Endodermal cell (in vitro differentiated cells): ENCODE measurements around the gene SLC25A48. TPM values are rescaled to one million over a fixed set of nuclear protein-coding genes. Genes with fewer than 3 reads are reported as not detected.

Source experiments
- DNase-seq: peaks from one replicate; pipeline ENCODE4 v3.0.0-alpha.2; 2017
- H3K27ac ChIP-seq: 2 replicates; pipeline ENCODE4 v1.5.1; 2013; ENCODE audit warnings: mild to moderate bottlenecking, low read depth, low read length, moderate library complexity
- H3K27me3 ChIP-seq: 2 replicates; pipeline ENCODE4 v1.6.1; 2013; ENCODE audit warnings: mild to moderate bottlenecking, low read length, moderate library complexity; ENCODE audit not compliant: insufficient read depth, control insufficient read depth, poor library complexity, severe bottlenecking
- H3K36me3 ChIP-seq: 2 replicates; pipeline ENCODE4 v1.7.0; 2013; ENCODE audit warnings: mild to moderate bottlenecking, low read length, moderate library complexity; ENCODE audit not compliant: control insufficient read depth, insufficient read depth
- H3K4me1 ChIP-seq: one replicate; pipeline ENCODE4 v1.7.0; 2013; ENCODE audit warnings: low read length; ENCODE audit not compliant: control insufficient read depth, insufficient read depth
- H3K4me3 ChIP-seq: 2 replicates; pipeline ENCODE4 v1.5.1; 2013; ENCODE audit warnings: mild to moderate bottlenecking, low read length, moderate library complexity
- H3K9ac ChIP-seq: 2 replicates; pipeline ENCODE4 v1.6.1; 2013; ENCODE audit warnings: mild to moderate bottlenecking, low read length, moderate library complexity; ENCODE audit not compliant: poor library complexity, severe bottlenecking; ENCODE audit errors: extremely low read depth
- H3K9me3 ChIP-seq: 2 replicates; pipeline ENCODE4 v1.6.1; 2013; ENCODE audit warnings: mild to moderate bottlenecking, low read length, moderate library complexity; ENCODE audit not compliant: control insufficient read depth
- H3K27ac Mint-ChIP-seq: 2 replicates; pipeline ENCODE4 v1.8.0; 2020; ENCODE audit warnings: mixed read lengths
- H3K27me3 Mint-ChIP-seq: 2 replicates; pipeline ENCODE4 v1.8.0; 2021; ENCODE audit warnings: mild to moderate bottlenecking, mixed read lengths; ENCODE audit not compliant: insufficient read depth
- H3K36me3 Mint-ChIP-seq: 2 replicates; pipeline ENCODE4 v1.8.0; 2020; ENCODE audit warnings: low read depth, mixed read lengths
- H3K4me1 Mint-ChIP-seq: 2 replicates; pipeline ENCODE4 v1.8.0; 2020; ENCODE audit warnings: mixed read lengths
- H3K4me3 Mint-ChIP-seq: 2 replicates; pipeline ENCODE4 v1.8.0; 2020; ENCODE audit warnings: mild to moderate bottlenecking, moderate library complexity, mixed read lengths
- H3K9me3 Mint-ChIP-seq: 2 replicates; pipeline ENCODE4 v1.8.0; 2020; ENCODE audit warnings: mild to moderate bottlenecking, mixed read lengths
- WGBS, 2 experiments: methylation state at CpG; one replicate each; pipeline versions ENCODE4 v1.1.5 to v1.1.7; 2013; ENCODE audit warnings: missing lambda C conversion rate in 2 of 2, mixed read lengths in 1 of 2; ENCODE audit not compliant: insufficient coverage in 1 of 2, insufficient read length in 1 of 2; 5-methylcytosine and 5-hydroxymethylcytosine counted together
- total RNA-seq, 2 donors: library from RNA; stranded (reverse); fragmentation: NEBNext Ultra II Directional in 1 of 2; extraction: Animal tissue kit (Norgen Biotek cat#: 25700) in 1 of 2; gene quantifications; 2 replicates in 1 of 2; 3 replicates in 1 of 2; pipeline ENCODE4 v1.2.1, GENCODE V29; 2021
- TF ChIP-seq, protein P1 (sequence below): fragments of 200-600 bp; sonication (generic); conservative IDR thresholded peaks from 2 replicates; pipeline ENCODE4 v1.5.0; 2021; ENCODE audit warnings: antibody characterized with exemption, mild to moderate bottlenecking

SLC25A48 gene
- total RNA-seq, 2 donors from 2014 or later, result 2.5 to 5.9 TPM

DNA sequence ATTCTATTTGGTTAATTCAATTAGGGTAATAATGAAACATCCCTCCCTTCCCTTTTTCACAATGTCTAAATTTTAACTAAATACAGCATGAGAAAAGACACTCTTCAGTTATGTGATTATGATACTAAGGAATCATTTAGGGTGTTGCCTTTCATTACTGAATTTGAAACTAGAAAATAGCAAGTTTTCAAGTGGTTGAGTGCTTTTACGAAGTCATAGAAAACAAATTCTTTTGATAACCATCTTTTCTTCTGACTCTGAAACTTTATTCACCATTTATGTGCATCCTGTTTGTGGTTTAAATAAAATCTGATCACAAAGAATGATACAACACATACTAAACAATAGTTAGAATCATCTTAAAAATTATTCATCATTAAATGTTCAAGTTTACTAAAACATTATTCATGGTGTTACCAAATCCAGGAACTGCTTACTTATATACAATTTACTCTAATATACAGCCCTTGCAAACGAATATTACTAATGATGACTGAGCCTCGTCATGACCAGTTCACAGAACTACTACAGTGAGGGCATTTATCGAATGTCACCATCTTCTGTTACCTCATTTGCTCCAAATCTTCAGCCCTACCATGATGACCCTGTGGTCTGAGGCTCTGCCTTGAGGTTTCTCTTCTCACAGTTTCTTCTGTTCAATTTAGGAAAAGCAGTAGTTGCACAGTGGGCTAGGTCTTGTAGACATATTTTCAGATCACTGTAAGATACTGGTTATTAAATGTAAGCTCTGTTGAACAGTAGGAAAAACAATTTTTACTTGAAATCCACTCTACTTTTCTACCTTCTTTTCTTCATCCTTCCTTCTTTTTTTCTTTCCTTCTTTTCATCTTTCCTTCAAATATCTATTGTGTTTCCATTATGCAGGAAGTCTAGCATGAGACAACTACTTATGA, 79.5 kb downstream of the SLC25A48 start:
- Histone ChIP-seq H3K27me3 (peaks cover 88% of the 10 kb centered on the region), H3K36me3 (no peaks in the 10 kb centered on the region), H3K27ac (no peak overlapping the region), H3K9me3 (no peaks in the 10 kb centered on the region), H3K4me1 (no peaks in the 10 kb centered on the region), H3K9ac (no peak overlapping the region), H3K4me3 (no peak overlapping the region)
- TF ChIP-seq, protein P1, sequence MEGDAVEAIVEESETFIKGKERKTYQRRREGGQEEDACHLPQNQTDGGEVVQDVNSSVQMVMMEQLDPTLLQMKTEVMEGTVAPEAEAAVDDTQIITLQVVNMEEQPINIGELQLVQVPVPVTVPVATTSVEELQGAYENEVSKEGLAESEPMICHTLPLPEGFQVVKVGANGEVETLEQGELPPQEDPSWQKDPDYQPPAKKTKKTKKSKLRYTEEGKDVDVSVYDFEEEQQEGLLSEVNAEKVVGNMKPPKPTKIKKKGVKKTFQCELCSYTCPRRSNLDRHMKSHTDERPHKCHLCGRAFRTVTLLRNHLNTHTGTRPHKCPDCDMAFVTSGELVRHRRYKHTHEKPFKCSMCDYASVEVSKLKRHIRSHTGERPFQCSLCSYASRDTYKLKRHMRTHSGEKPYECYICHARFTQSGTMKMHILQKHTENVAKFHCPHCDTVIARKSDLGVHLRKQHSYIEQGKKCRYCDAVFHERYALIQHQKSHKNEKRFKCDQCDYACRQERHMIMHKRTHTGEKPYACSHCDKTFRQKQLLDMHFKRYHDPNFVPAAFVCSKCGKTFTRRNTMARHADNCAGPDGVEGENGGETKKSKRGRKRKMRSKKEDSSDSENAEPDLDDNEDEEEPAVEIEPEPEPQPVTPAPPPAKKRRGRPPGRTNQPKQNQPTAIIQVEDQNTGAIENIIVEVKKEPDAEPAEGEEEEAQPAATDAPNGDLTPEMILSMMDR, result no peak
- no peaks in the 10 kb centered on the region for H3K9me3 Mint-ChIP-seq
- H3K36me3 Mint-ChIP-seq, result no peaks in the 10 kb centered on the region
- no peak overlapping the region for H3K27ac Mint-ChIP-seq
- 71 to 81% methylated on average over 3 to 4 of the region's 4 CpGs for WGBS, 2 experiments
- DNase-seq, result no peak
- H3K4me1 Mint-ChIP-seq, result no peaks in the 10 kb centered on the region
- H3K27me3 Mint-ChIP-seq, result peaks cover 81% of the 10 kb centered on the region
- no peak overlapping the region for H3K4me3 Mint-ChIP-seq

DNA sequence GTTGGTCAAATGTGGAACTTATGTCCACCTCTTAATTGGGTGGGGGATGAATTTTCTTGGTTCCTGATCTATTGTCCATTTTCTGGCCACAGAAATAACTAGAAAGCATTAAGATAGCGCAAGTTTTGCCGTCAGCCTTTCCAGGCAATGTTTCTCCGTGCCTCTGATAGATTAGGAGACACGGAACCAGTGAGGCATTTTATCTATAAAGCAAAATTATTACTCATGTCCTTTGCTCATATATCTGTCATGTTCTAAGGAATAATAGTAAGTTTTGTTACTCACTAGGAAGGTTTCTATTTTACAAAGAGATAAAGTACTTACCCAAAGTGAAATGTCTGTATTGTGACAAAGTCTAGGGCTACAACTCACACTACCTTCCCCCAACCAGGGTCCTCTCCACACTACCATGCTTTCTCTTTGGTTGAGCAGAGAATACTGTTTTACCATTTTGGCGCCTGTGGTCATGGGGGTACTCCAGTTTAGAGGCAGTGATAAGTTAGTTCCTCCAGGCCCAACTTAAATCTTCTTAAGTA, 81.1 kb downstream of the SLC25A48 start:
- peaks cover 69% of the 10 kb centered on the region for H3K27me3 Mint-ChIP-seq
- 94% methylated on average over 4 of the region's 5 CpGs; no CpG with 5 or more reads in 1 of the 2 experiments for WGBS, 2 experiments
- H3K4me3 Mint-ChIP-seq, result no peak overlapping the region
- no peak for DNase-seq
- no peak overlapping the region for H3K27ac Mint-ChIP-seq
- H3K4me1 Mint-ChIP-seq, result no peaks in the 10 kb centered on the region
- Histone ChIP-seq H3K9me3 (no peaks in the 10 kb centered on the region), H3K36me3 (no peaks in the 10 kb centered on the region), H3K27me3 (peaks cover 86% of the 10 kb centered on the region), H3K9ac (no peak overlapping the region), H3K27ac (no peak overlapping the region), H3K4me3 (no peak overlapping the region), H3K4me1 (no peaks in the 10 kb centered on the region)
- TF ChIP-seq, protein P1, result no peak
- H3K36me3 Mint-ChIP-seq, result no peaks in the 10 kb centered on the region
- H3K9me3 Mint-ChIP-seq, result no peaks in the 10 kb centered on the region

DNA sequence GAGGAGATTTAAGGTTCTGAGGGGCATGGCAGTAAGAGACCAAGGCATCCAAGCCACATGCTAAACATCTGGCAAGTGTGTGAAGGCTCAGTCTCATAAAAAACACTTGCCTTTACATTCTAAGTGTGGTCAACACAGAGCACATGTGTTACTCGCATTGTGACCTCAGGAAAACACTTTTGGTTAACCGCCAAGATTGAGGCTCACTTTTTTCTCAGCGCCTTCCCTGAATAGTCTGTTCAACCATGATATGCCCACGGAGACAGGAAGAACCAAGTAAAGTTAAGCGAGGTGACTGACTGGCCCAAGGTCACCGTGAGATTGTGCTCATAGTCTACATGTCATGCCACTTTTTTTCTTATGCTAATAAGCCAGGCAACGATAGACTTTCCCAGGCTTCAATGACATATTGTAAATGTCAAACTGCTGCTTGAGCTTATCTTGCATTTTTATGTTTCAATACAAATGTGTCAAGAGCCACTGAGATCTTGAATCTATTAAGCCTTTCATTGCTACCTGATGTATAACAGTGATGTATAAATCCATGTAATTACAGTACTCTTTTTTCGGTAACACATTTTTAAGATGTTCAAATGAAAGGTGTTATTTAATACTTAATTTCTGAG, 82.3 kb downstream of the SLC25A48 start:
- Mint-ChIP-seq H3K9me3 (no peaks in the 10 kb centered on the region), H3K36me3 (no peaks in the 10 kb centered on the region), H3K4me3 (no peak overlapping the region), H3K27me3 (peaks cover 58% of the 10 kb centered on the region), H3K4me1 (no peaks in the 10 kb centered on the region), H3K27ac (no peak overlapping the region)
- H3K4me1 ChIP-seq, result no peaks in the 10 kb centered on the region
- H3K9me3 ChIP-seq, result no peaks in the 10 kb centered on the region
- H3K27me3 ChIP-seq, result peaks cover 86% of the 10 kb centered on the region
- no peak overlapping the region for H3K4me3 ChIP-seq
- no peak overlapping the region for H3K27ac ChIP-seq
- H3K36me3 ChIP-seq, result no peaks in the 10 kb centered on the region
- WGBS, 2 experiments, result 85 to 90% methylated on average over 7 to 8 of the region's 8 CpGs
- H3K9ac ChIP-seq, result no peak overlapping the region
- DNase-seq, result no peak
- TF ChIP-seq, protein P1, result no peak
